COLO829 (cell line): ENCODE data around the gene IGSF9.

Source experiments
- DNase-seq: peaks from one replicate; pipeline ENCODE4 v3.0.0; 2012; ENCODE audit warnings: low spot score

IGSF9 gene

GRCh38 chr1:159897962-159898361 lies 47.5 kb downstream of the IGSF9 start:
- no peak for DNase-seq

GRCh38 chr1:159896546-159896930 lies 48.9 kb downstream of the IGSF9 start:
- DNase-seq = no peak

GRCh38 chr1:159895836-159896545 lies 49.4 kb downstream of the IGSF9 start:
- no peak for DNase-seq

GRCh38 chr1:159895286-159895685 lies 50.1 kb downstream of the IGSF9 start:
- no peak for DNase-seq

GRCh38 chr1:159892944-159893343 lies 52.5 kb downstream of the IGSF9 start:
- DNase-seq = no peak

- peak; percentile 90 for DNase-seq
Observed at GRCh38 chr1:159891275-159892157, 53.9 kb downstream of the IGSF9 start.

- no peak for DNase-seq
Observed at GRCh38 chr1:159890390-159890789, 55.0 kb downstream of the IGSF9 start.

GRCh38 chr1:159889821-159890252 lies 55.6 kb downstream of the IGSF9 start:
- DNase-seq = peak; percentile 93

- DNase-seq = no peak
Observed at GRCh38 chr1:159889202-159889601, 56.2 kb downstream of the IGSF9 start.

GRCh38 chr1:159884296-159884695 lies 61.1 kb downstream of the IGSF9 start:
- DNase-seq = no peak

GRCh38 chr1:159883134-159883533 lies 62.3 kb downstream of the IGSF9 start:
- DNase-seq = no peak

GRCh38 chr1:159882527-159882862 lies 62.9 kb downstream of the IGSF9 start:
- no peak for DNase-seq

- peak; percentile 89 for DNase-seq
Observed at GRCh38 chr1:159881622-159882526, 63.5 kb downstream of the IGSF9 start.

GRCh38 chr1:159880430-159880829 lies 65.0 kb downstream of the IGSF9 start:
- no peak for DNase-seq

GRCh38 chr1:159879977-159880376 lies 65.4 kb downstream of the IGSF9 start:
- DNase-seq = no peak

GRCh38 chr1:159879136-159879535 lies 66.3 kb downstream of the IGSF9 start:
- DNase-seq = no peak

- no peak for DNase-seq
Observed at GRCh38 chr1:159877695-159878444, 67.5 kb downstream of the IGSF9 start.
